MV-4-11 (cell line): ENCODE measurements around the gene VMO1.
"Not testable (repeated sequence)": the region's sequence is repeated elsewhere in the genome, so short reads cannot be mapped to it uniquely, and the experiment has no call there.

Experiments used
- DNase-seq: peaks from one replicate; lab custom pipeline; 2025; lab: John Stamatoyannopoulos, UW

VMO1 gene, protein sequence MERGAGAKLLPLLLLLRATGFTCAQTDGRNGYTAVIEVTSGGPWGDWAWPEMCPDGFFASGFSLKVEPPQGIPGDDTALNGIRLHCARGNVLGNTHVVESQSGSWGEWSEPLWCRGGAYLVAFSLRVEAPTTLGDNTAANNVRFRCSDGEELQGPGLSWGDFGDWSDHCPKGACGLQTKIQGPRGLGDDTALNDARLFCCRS

DNA sequence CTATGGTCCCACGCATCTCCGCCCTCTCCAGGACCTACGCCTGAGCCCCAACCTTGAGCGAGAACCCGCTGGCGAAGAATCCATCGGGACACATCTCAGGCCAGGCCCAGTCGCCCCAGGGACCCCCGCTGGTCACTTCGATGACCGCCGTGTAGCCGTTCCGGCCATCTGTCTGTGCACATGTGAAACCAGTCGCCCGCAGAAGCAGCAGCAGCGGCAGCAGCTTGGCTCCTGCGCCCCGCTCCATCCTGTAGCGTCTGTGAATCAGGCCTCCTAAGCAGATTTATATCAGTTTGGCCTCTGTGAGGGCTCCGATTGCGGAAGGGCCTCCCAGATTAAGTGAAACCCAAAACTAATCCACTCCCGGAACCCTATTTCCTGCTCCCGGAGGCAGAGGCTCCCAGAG lies at the start of gene VMO1:
VMO1 (minus strand) TSS at position 259 of the 406 bp plus-strand sequence; CDS start at position 247, 12 bp downstream.
- peak; percentile 73 for DNase-seq

DNA sequence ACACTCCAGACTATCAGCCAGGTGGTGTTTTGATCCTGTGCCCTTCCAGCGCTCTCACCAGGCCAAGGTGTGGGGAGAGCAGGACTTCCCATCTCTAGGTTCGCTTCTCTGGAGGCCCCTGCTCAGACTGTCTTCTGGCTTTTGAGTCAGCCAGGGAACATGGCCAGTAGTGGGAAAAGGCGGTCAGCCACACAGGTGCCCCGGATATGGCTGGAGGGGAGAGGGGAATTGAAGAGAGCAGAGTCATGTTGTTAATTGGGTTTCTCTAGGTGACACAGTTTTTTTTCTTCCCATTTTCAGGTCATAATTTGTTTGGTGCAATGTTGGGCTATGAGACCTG lies 48.5 kb upstream of the VMO1 start:
- no peak for DNase-seq

DNA sequence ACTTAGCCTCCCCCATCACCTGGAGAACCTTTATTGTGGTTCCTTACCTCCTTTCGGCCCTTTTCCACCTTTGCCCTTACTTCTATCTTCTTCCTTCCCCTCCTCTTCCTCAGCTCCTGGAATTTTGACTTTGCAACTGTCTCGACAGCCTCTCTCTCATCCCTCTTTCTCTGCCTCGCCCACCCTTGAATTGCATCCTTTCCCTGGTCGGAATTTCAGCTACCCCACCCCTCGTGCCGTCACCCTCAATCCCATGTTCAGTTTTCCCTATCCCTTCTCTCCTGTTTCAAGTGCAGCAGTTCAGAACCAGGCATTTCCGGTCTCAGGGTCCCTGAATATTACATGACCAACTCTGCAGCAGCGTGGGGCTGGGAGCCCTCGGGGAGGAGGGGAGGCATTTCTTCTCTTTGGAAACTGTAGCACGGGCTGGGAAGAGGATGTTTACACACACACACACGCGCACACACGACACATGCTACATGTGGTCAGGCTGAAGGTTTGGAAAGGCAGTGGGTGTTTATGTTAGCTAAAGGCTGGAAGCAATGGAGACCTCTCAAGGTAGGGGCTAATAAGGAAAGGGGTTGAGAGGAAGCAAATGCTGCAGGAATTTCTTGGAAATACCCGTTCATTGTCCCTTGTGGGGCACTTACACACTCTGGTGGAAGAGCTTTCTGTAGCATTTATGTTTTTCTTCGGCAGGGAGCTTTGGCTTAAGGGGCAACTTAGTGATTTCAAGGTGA lies 47.9 kb upstream of the VMO1 start:
- DNase-seq = peak; percentile 60

DNA sequence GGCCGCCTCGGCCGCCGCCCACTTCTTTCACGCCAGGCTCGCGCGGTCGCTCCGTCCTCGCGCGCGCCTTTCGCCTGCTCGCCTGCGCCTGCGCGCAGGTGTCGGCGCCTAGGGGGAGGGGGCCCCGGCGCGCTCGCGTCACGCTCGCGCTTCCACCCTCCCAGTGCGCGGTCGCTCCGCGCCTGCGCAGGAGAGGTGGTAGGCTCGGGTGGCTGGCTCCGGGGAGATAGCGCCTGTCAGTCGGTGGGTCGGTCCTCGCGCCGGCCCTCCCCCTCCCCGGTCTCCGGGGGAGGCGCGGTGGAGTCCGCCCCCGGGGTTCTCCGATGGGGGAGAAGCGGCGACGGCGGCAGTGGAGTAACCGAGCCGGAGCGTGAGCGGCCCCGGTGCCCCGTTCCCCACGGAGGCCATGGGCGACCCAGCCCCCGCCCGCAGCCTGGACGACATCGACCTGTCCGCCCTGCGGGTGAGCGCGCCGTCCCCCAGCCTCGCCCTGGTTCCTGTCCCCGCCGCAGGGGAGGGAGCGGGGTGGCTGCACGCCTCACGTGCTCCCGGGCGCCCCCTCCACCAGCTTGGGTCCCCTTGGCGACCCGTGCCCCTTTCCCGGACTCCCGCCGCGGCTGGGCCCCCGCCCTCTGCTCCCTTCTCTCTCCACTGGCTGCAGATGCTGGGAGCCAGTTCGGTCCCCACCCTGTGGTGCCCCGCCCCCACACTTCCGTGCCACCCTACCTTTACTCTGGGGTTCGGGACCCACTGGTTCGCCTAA lies 47.2 kb upstream of the VMO1 start, which contains the start of gene MINK1:
MINK1 (plus strand) TSS at position 163 of the 763 bp plus-strand sequence; CDS start at position 407, 244 bp downstream.
- peak; percentile 83 for DNase-seq

DNA sequence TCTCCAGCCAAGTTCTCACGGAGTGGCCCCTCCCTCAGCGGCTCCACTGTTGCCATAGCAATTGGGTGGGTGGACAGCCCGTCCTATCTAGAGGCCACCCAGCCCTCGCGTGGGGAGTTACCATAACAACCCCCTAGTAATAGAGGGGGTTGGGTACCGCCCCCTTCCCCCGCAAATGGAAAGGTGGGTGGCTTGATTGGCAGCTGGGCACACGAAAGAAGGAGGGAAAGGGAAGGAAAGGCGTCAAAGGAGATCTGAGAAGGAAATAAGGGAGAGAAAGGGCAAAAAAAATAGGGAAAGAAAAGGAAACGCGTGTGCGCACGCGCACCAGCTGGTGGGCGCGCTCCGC lies 46.6 kb upstream of the VMO1 start:
- not testable (repeated sequence) for DNase-seq

DNA sequence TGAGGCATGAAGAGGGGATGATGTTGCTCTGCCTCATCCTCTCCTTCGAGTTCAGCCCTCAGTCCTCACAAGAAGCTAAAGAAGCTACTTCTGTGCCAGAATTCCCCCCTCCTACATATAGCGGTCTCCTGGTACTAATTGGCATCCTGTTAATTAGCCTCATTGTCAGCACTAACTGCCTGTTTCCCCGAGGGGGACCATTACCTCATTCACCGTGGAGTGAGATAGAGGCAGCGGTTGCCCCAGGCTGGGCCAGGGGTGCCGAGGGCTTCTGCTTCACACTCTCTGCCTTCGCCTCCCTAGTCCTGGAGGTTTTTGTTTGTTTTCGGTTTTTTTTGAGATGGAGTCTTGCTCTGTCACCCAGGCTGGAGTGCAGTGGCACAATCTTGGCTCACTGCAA lies 41.2 kb upstream of the VMO1 start:
- no peak for DNase-seq

DNA sequence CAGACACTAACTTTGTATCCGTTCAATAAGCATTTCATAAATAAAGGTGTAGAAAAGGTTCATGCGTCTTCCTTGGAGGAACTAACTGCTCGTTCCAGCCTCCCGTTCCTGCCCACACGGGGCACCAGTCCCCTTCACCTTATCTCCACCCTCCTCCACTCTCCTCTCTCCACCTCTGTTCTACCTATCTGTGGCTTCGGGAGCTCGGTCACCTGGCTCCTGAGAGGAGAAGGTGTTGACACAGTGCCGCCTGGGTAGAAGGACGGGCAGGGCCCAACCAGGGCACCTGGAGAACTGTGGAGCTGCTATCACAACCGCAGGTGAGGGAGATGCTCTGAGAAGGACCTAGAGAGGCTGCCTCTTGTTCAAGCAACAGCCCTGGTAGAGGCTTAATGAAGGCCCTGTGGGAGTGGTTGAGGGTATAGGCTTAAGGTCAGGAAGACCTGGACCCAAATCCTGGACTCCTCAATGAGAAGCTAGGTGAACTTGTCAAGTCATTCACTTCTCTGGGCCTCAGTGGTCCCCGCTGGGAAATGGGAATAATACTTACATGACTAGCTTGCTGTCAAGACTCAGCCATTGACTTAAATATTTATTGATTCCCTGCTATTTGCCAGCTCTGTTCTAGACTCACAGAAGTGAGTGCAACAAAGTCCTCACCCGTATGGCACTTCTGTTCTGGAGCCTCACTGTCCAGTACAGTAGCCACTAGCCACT lies 37.4 kb upstream of the VMO1 start:
- no peak for DNase-seq

DNA sequence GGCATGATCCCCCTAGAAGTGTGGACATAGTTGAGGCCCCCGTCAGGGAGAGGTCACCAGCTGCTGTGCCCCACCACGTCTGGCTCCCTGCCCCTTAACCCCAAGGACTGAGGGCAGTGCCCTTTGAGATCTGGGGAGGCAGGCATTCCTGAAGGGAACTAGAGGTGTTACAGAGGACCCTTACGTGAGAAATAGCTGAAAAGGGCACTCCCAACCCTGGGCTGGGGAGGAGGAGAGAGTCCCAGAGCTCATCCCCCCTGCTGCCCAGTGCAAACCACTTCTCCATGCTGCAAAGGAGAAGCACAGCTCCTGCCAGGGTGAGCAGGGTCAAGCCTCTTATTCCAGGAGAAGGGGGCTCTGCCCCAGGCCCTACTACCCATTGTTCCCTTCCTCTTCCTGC lies 36.7 kb upstream of the VMO1 start:
- no peak for DNase-seq

DNA sequence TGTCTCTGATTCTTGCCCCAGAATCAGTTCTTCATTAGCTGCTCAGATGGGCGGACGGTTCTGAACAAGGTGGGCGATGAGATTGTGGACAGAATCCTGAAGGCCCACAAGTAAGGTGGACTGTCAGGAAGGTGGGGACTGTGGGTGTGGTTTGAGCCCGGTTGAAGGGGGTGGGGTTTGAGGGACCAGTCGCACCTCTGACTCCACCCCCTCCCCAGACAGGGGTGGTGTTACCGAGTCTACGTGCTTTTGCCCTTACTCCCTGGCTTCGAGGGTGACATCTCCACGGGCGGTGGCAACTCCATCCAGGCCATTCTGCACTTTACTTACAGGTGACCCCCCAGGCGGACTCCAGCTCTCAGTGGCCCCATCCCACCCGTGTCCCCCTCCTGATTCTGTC lies 32.1 kb upstream of the VMO1 start:
- no peak for DNase-seq

DNA sequence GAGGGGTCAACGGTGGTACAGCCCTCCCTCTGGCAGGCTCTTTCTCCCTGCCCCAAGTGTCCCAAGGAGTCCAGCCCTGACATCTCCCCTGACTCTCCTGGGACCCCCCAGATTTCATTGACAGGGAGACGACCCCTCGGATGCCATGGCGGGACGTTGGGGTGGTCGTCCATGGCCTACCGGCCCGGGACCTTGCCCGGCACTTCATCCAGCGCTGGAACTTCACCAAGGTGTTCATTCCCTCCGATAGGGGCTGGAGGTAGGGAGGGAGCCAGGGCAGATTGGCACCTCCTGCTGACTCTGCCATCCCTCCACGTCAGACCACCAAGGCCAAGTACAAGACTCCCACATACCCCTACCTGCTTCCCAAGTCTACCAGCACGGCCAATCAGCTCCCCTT lies 30.7 kb upstream of the VMO1 start:
- no peak for DNase-seq

DNA sequence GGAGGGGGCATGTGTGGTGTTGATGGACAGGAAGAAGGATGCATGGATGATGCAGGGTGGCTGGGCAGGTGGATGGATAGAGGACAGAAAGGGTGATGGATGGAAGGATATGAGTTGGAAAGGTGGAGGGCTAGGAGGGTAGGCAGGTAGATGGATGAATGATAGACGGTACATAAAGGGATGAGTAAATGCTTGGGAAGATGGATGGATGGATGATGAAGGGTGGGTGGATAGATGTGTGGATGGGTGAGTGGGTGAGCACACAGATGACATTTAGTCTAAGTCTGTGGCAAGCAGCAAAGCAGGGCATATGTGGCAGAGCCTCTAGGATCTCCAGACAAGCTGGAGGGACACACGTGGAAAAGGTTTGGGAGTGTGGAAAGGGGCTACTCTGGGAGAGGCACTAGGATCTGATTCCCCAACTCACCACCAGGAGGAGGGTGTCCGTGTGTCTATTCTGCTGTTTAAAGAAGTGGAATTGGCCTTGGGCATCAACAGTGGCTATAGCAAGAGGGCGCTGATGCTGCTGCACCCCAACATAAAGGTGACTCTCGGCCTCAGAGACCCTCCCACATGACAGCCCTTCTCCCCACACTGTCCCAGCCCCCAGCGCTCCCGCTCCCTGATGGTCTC lies 29.0 kb upstream of the VMO1 start:
- no peak for DNase-seq

DNA sequence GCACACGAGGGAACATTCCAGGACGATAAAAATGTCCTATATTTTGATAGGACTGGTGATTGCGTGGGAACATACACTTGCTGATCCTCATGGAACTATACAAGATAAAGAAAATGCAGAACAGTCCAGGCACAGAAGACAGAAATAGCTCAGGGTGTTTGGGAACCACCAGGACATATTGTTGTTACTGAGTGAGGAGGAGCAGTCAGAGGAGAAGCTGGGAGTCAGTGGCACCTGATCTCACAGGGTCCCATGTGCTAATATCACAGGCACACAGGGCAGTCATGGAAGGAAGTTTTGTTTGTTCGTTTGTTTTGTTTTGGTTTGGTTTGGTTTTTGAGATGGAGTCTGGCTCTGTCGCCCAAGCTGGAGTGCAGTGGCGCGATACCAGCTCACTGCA lies 26.5 kb upstream of the VMO1 start:
- DNase-seq = no peak

DNA sequence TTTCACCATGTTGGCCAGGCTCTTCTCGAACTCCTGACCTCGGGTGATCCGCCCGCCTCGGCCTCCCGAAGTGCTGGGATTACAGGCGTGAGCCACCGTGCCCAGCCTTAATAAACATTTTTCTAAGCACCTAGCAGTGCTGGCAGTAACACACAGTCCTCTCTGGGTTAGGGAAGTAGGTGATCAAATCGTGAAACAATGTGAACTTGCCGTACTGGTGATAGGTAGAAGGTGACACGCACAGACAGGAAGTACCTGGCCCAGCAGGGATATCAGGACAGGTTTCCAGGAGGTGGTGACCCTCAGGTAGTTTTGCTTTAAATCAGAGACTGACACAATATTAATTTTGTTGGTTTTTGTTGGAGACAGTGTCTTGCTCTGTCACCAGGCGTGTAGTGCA lies 25.3 kb upstream of the VMO1 start:
- no peak for DNase-seq

DNA sequence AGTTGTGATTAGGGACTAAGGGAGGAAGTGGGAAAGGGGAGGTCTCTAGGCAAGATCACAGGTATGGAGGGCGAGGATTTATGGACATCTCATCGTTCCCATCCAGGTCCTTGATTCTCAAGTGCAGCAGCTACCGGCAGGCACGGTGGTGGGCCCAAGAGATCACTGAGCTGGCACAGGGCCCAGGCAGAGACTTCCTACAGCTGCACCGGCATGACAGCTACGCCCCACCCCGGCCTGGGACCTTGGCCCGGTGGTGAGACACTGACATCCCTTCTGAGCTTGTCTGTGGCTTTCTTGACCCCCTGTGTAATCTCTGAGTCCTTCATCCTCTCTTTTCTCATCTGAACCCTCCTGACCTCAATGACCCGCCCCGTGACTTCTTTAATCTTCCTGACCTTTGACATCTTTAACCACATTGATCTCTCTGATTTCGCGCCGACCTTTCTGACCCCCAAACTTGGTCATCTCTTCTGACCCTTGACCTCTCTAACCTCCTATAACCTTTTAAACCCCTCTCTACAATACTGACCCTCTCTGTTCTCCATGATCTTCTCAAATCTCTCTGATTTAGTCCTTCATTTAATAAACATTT lies 24.6 kb upstream of the VMO1 start:
- DNase-seq = no peak

DNA sequence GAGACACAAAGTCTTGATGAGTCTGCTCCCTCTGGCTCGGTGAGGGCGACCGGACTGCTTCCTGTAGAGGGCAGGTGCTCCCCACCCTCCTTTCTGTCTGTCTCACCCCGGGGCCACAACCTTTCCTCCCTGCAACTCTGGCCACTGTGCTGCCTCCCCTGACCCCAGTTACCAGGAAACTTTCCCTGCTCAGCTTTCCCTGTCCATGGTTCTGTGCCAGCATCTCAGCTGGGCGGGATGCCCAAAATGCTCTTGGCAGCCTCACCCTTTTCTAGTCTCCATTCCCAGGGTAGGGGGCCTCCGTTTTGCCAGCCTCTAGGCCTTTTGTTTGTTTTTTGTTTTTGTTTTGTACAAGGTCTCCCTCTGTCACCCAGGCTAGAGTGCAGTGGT lies 22.2 kb upstream of the VMO1 start:
- DNase-seq = no peak

DNA sequence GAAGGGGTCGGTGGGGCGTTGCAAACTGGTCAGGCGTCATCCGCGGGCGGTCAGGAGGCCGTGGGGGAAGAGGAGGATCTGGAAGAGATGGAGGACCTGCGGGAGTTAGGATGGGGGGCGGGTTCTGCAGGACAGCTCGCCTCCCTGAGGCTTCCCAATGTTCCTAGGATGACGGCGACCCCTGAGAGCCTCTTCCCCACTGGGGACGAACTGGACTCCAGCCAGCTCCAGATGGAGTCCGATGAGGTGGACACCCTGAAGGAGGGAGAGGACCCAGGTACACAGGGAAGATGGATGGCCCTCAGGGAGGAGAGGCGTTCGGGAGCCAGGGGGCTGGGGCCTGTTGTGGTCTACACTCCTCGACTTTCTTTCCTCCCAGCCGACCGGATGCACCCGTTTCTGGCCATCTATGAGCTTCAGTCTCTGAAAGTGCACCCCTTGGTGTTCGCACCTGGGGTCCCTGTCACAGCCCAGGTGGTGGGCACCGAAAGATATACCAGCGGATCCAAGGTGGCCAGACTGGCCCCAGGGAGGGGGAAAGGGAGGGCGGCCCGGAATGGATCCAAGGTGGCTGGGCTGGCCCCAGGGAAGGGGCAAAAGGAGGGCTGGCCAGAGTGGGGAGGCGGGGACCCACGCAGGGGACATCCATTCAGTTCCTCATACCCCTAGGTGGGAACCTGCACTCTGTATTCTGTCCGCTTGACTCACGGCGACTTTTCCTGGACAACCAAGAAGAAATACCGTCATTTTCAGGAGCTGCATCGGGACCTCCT lies 21.6 kb upstream of the VMO1 start:
- DNase-seq = no peak

DNA sequence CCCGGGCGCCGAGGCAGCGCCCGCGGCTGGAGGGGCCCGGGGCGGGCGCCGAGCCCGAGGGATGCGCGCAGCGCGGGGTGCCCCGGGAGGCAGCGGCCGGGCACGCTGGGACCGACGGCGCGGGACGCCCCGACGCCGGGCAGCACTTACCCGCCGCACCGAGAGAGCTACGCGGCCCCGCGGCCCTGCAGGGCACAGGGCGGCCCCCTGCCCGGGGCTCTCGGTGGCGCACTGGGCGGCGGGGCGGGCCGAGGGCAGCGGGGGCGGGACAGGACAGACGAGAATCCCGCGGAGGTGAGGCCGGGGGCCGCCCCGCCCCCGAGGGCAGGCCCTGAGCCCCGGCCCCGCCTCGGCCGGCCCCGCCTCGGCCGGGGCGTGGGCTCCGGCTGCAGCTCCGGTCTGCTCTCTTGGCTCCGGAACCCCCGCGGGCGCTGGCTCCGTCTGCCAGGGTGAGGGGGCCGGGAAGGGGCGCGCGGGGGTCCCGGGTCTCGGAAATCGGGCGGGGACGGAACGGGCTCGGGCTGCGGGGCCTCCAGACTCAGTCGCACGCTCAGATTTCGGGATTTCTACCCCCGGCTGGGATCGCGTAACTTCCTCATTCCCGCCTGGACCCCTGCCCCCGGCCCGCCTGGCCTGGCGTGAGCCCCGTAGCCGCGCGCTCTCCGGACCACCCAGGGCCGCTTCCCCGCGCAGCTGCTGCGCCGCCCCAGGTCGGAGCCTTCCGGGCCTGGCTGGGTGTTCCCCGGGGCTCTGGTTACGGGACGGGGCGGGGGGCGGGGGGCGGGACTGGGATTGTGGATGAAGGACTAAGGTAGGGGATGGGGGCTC lies 20.8 kb upstream of the VMO1 start, which contains the start of gene PLD2:
PLD2 (plus strand) TSS at position 376 of the 828 bp plus-strand sequence. CDS start 621 bp downstream, outside the sequence.
- peak; percentile 54 for DNase-seq

DNA sequence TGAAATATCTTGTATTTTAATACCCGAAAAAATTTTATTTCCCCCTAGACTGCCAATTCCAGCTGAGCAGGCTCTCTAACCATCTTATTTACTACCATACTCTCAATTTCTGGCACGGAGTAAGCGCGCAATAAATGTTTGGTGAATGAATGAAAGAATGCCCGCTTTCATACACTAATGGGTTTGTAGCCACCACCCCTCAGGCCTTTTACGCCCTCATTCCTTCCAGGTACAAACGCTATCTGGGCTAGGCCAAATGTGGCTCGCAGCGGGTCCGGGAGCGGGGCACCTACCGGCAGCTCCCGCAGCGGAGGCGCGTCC lies 20.3 kb upstream of the VMO1 start:
- no peak for DNase-seq

DNA sequence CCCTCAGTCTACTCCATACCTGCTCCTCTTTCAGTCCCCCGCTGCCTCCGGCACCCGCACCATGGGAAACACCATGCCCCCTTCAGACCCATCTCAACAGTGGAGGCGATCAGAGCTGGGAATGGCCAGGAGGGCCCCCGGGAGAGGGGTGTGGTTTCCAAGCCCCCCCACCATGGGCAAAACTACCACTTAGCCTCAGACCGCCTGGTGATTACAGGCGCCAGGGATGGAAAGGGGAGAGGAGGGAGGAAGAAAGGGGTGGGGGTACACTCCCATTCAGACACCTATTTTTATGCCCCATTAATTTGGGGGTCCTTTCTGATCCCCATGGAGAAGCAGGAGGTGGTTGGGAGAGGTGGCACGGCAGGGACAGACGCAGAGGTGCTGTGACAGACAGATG lies 16.1 kb upstream of the VMO1 start, which contains the start of gene C17orf114:
C17orf114 (minus strand) TSS at position 101 of the 400 bp plus-strand sequence.
- no peak for DNase-seq
